ENCODE measurements around the gene LITAF. TPM values are rescaled to one million over a fixed set of nuclear protein-coding genes. Genes with fewer than 3 reads are reported as not detected.

LITAF gene
- polyA plus RNA-seq, 1 donor (not counting 4 experiments of a cell fraction or from before 2014, with no cell fraction given), result 85.4 TPM

DNA sequence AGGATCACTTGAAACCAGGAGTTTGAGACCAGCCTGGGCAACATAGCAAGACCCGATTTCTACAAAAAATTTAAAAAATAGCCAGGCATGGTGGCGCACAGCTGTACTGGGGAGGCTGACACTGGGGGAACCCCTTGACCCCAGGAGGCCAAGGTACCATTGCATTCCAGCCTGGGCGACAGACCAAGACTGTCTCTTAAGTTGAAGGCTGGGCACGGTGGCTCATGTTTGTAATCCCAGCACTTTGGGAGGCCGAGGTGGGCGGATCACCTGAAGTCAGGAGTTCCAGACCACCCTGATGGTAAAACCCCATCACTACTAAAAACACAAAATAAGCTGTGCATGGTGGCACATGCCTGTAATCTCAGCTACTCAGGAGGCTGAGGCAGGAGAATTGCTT lies 74.9 kb downstream of the LITAF start:
- peaks cover 4% of the 10 kb centered on the region for H3K27me3 ChIP-seq (ENCODE audit: control insufficient read depth, extremely low read depth, insufficient read depth, low read length)
- H4K20me1 ChIP-seq (ENCODE audit: control insufficient read depth, extremely low read depth, insufficient read depth, low read length), result no peaks in the 10 kb centered on the region
- dilution Hi-C loops (cut with MboI; ENCODE audit: extremely low pct_ligation_motif_present, low sequenced_read_pairs), result no loop called here
- H3K9me3 ChIP-seq (ENCODE audit: control insufficient read depth, low read depth, low read length), result no peaks in the 10 kb centered on the region
- H3K79me2 ChIP-seq (ENCODE audit: control insufficient read depth, insufficient read depth, low read length), result no peaks in the 10 kb centered on the region
- H2AFZ ChIP-seq (ENCODE audit: control insufficient read depth, low read length), result no peak overlapping the region
- H3K4me1 ChIP-seq (ENCODE audit: control insufficient read depth, extremely low read depth, insufficient read depth, low read length), result no peaks in the 10 kb centered on the region
- no peak for TF ChIP-seq EZH2 (IDR thresholded peaks at IDR 0.05; ENCODE audit: low read length)
- TF ChIP-seq, protein P1, sequence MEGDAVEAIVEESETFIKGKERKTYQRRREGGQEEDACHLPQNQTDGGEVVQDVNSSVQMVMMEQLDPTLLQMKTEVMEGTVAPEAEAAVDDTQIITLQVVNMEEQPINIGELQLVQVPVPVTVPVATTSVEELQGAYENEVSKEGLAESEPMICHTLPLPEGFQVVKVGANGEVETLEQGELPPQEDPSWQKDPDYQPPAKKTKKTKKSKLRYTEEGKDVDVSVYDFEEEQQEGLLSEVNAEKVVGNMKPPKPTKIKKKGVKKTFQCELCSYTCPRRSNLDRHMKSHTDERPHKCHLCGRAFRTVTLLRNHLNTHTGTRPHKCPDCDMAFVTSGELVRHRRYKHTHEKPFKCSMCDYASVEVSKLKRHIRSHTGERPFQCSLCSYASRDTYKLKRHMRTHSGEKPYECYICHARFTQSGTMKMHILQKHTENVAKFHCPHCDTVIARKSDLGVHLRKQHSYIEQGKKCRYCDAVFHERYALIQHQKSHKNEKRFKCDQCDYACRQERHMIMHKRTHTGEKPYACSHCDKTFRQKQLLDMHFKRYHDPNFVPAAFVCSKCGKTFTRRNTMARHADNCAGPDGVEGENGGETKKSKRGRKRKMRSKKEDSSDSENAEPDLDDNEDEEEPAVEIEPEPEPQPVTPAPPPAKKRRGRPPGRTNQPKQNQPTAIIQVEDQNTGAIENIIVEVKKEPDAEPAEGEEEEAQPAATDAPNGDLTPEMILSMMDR (optimal IDR thresholded peaks at IDR 0.05 in 1 of 3, IDR thresholded peaks at IDR 0.05 in 1 of 3, conservative IDR thresholded peaks at IDR 0.05 in 1 of 3; ENCODE audit: extremely low read depth in 1 of 3, insufficient read depth in 2 of 3, low read length in 3 of 3), result no peak
- H3K9me1 ChIP-seq (ENCODE audit: control insufficient read depth, extremely low read depth, insufficient read depth, low read length), result no peaks in the 10 kb centered on the region
- H3K9ac ChIP-seq (ENCODE audit: control insufficient read depth, extremely low read depth, insufficient read depth, low read length), result no peak overlapping the region
- no peak overlapping the region for H3K4me2 ChIP-seq (ENCODE audit: control insufficient read depth, extremely low read depth, insufficient read depth, low read depth, low read length)
- DNase-seq (ENCODE audit: low read depth, low spot score) (no peak), FAIRE-seq (no peak)
- H3K27ac ChIP-seq (ENCODE audit: control insufficient read depth, insufficient read depth, low read length), result no peak overlapping the region
- H3K36me3 ChIP-seq (ENCODE audit: control insufficient read depth in 2 of 2, extremely low read depth in 1 of 2, insufficient read depth in 2 of 2, low read length in 2 of 2), result no peaks in the 10 kb centered on the region
- H3K4me3 ChIP-seq (ENCODE audit: control insufficient read depth in 2 of 3, extremely low read depth in 1 of 3, insufficient read depth in 2 of 3, low read depth in 1 of 3, low read length in 3 of 3), result no peak overlapping the region

DNA sequence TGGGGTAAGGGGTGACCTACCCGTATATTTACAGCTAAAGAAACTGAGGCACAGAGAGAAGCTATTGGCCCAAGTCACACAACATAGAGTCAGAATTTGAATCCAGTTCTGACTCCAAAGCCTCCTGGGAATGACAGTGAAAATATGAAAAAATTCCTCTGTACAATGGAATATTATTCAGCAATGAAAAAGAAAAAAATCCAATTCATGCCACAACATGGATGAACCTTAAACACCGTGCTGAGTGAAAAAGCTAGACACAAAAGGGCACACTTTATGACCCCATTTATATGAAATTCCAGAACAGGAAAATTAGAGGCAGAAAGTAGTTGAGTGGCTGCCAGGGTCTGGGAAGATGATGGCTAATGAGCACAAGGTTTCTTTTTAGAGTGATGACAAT lies 75.4 kb downstream of the LITAF start:
- Histone ChIP-seq H3K4me1 (ENCODE audit: control insufficient read depth, extremely low read depth, insufficient read depth, low read length) (no peaks in the 10 kb centered on the region), H3K9me1 (ENCODE audit: control insufficient read depth, extremely low read depth, insufficient read depth, low read length) (no peaks in the 10 kb centered on the region), H3K79me2 (ENCODE audit: control insufficient read depth, insufficient read depth, low read length) (no peaks in the 10 kb centered on the region), H3K9ac (ENCODE audit: control insufficient read depth, extremely low read depth, insufficient read depth, low read length) (no peak overlapping the region), H3K4me2 (ENCODE audit: control insufficient read depth, extremely low read depth, insufficient read depth, low read depth, low read length) (no peak overlapping the region), H3K36me3 (ENCODE audit: control insufficient read depth in 2 of 2, extremely low read depth in 1 of 2, insufficient read depth in 2 of 2, low read length in 2 of 2) (no peaks in the 10 kb centered on the region), H3K27me3 (ENCODE audit: control insufficient read depth, extremely low read depth, insufficient read depth, low read length) (peaks cover 4% of the 10 kb centered on the region), H4K20me1 (ENCODE audit: control insufficient read depth, extremely low read depth, insufficient read depth, low read length) (no peaks in the 10 kb centered on the region), H3K9me3 (ENCODE audit: control insufficient read depth, low read depth, low read length) (no peaks in the 10 kb centered on the region), H3K27ac (ENCODE audit: control insufficient read depth, insufficient read depth, low read length) (no peak overlapping the region), H2AFZ (ENCODE audit: control insufficient read depth, low read length) (no peak overlapping the region), H3K4me3 (ENCODE audit: control insufficient read depth in 2 of 3, extremely low read depth in 1 of 3, insufficient read depth in 2 of 3, low read depth in 1 of 3, low read length in 3 of 3) (no peak overlapping the region)
- no peak for FAIRE-seq
- TF ChIP-seq, protein P1 (optimal IDR thresholded peaks at IDR 0.05 in 1 of 3, IDR thresholded peaks at IDR 0.05 in 1 of 3, conservative IDR thresholded peaks at IDR 0.05 in 1 of 3; ENCODE audit: extremely low read depth in 1 of 3, insufficient read depth in 2 of 3, low read length in 3 of 3), result no peak
- TF ChIP-seq EZH2 (IDR thresholded peaks at IDR 0.05; ENCODE audit: low read length), result no peak
- no peak for DNase-seq (ENCODE audit: low read depth, low spot score)
- dilution Hi-C loops (cut with MboI; ENCODE audit: extremely low pct_ligation_motif_present, low sequenced_read_pairs), result no loop called here

Data from keratinocyte (primary cell).